Keratinocyte (primary cell): ENCODE measurements around the gene TMPRSS6.

ENCODE experiments used
- EZH2 ChIP-seq: IDR thresholded peaks from one replicate; pipeline ENCODE4 v1.6.1; 2012; ENCODE audit warnings: inconsistent platforms, mild to moderate bottlenecking, low read length, moderate library complexity
- TF ChIP-seq, protein P1 (sequence below), 3 experiments: IDR thresholded peaks in 1 of 3; conservative IDR thresholded peaks in 1 of 3; optimal IDR thresholded peaks in 1 of 3; 2 replicates in 2 of 3; 3 replicates in 1 of 3; pipeline versions ENCODE3 to v1.5.1; 2011; ENCODE audit warnings: low read length in 3 of 3, mild to moderate bottlenecking in 3 of 3, moderate library complexity in 2 of 3, control low read depth in 1 of 3, inconsistent platforms in 1 of 3; ENCODE audit not compliant: insufficient read depth in 2 of 3; ENCODE audit errors: extremely low read depth in 1 of 3

DNA sequence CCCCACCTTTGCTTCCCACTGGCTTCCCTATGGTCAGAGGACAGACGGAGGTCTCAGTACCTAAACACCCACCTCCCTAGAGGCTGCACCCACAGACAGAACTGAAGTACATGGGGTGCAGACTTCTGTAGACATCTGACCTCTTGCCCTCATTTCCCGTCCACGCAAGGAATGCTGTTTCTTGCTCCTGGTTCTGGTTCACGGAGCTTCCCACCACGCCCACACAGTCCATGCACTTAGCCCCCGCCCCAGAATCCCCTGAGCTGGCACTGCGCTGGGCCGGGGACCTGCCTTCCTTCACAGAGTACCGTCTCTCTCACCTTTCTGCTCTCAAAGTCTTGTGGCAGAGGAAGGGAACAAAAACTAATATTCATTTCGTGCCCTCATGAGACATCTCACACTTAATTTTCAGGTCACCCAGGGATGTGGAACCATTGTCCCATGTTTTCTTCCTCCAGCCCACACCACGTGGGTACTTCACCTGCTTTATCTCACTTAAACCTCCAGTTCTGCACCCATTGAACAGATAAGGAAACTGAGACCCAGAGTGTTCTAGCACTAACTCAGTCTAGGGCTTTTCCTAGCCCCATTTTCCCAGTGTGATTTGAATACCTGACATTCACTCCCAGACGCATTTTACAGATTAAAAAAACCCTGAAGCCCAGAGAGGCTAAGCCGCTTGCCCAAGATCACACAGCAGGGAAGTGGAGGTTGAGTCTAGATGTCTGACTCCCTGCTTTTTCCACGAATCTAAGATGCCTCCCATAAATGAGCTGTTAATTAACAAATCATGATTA is 5.7 kb downstream of the TMPRSS6 start:
- TF ChIP-seq, protein P1, sequence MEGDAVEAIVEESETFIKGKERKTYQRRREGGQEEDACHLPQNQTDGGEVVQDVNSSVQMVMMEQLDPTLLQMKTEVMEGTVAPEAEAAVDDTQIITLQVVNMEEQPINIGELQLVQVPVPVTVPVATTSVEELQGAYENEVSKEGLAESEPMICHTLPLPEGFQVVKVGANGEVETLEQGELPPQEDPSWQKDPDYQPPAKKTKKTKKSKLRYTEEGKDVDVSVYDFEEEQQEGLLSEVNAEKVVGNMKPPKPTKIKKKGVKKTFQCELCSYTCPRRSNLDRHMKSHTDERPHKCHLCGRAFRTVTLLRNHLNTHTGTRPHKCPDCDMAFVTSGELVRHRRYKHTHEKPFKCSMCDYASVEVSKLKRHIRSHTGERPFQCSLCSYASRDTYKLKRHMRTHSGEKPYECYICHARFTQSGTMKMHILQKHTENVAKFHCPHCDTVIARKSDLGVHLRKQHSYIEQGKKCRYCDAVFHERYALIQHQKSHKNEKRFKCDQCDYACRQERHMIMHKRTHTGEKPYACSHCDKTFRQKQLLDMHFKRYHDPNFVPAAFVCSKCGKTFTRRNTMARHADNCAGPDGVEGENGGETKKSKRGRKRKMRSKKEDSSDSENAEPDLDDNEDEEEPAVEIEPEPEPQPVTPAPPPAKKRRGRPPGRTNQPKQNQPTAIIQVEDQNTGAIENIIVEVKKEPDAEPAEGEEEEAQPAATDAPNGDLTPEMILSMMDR (optimal IDR thresholded peaks at IDR 0.05 in 1 of 3, IDR thresholded peaks at IDR 0.05 in 1 of 3, conservative IDR thresholded peaks at IDR 0.05 in 1 of 3; ENCODE audit: extremely low read depth in 1 of 3, insufficient read depth in 2 of 3, low read length in 3 of 3): no peak
- TF ChIP-seq EZH2: no peak
